ENCODE data around the gene LRRC37A3. TPM values are rescaled to one million over a fixed set of nuclear protein-coding genes. Genes with fewer than 3 reads are reported as not detected.
A peak's percentile ranks its signal among the peaks of the same experiment; 100 is the strongest.
"Not testable (repeated sequence)": the region's sequence is repeated elsewhere in the genome, so short reads cannot be mapped to it uniquely, and the experiment has no call there.

LRRC37A3 gene
- total RNA-seq, 1 donor from 2014 or later: 5.6 TPM

- H3K4me1 Mint-ChIP-seq; H3K4me3 ChIP-seq; H3K79me2 ChIP-seq (ENCODE audit: low read depth); H3K4me3 Mint-ChIP-seq; H3K9me3 ChIP-seq (ENCODE audit: low read depth); H3K36me3 ChIP-seq; H3K9ac ChIP-seq; H3K27ac ChIP-seq; H2AFZ ChIP-seq (replicated peaks); H4K20me1 ChIP-seq (ENCODE audit: low read depth); H3K27me3 Mint-ChIP-seq (ENCODE audit: insufficient read depth, low read depth); H3K27ac Mint-ChIP-seq; H3F3A ChIP-seq (ENCODE audit: low read depth); H3K27me3 ChIP-seq; H3K4me1 ChIP-seq; H3K36me3 Mint-ChIP-seq; H3K4me2 ChIP-seq; H3K9me3 Mint-ChIP-seq: not testable (repeated sequence)
- peak; percentile 74 for DNase-seq (ENCODE audit: low spot score)
- peak; percentile 67 for TF ChIP-seq CTCF (IDR thresholded peaks at IDR 0.05)
Measured at GRCh38 chr17:64927444-64927843, 8.2 kb upstream of the LRRC37A3 start.

- not testable (repeated sequence) for H3K27me3 Mint-ChIP-seq (ENCODE audit: insufficient read depth, low read depth); H3K36me3 Mint-ChIP-seq; H3K4me1 ChIP-seq; H3K27me3 ChIP-seq; H3K36me3 ChIP-seq; H2AFZ ChIP-seq (replicated peaks); H3K79me2 ChIP-seq (ENCODE audit: low read depth); DNase-seq (ENCODE audit: low spot score); H3K4me3 ChIP-seq; H4K20me1 ChIP-seq (ENCODE audit: low read depth); H3K4me3 Mint-ChIP-seq; H3K9me3 ChIP-seq (ENCODE audit: low read depth); H3K27ac Mint-ChIP-seq; H3K4me1 Mint-ChIP-seq; H3F3A ChIP-seq (ENCODE audit: low read depth); H3K9me3 Mint-ChIP-seq; H3K4me2 ChIP-seq; H3K27ac ChIP-seq; H3K9ac ChIP-seq
Measured at GRCh38 chr17:64926430-64926829, 7.2 kb upstream of the LRRC37A3 start.

- not testable (repeated sequence) for H3K9me3 ChIP-seq (ENCODE audit: low read depth); H3K4me3 Mint-ChIP-seq; H3K4me1 Mint-ChIP-seq; DNase-seq (ENCODE audit: low spot score); H3K27ac ChIP-seq; H3K36me3 Mint-ChIP-seq; H3K9me3 Mint-ChIP-seq; H3K9ac ChIP-seq; H3F3A ChIP-seq (ENCODE audit: low read depth); H2AFZ ChIP-seq (replicated peaks); H3K36me3 ChIP-seq; H3K79me2 ChIP-seq (ENCODE audit: low read depth); H4K20me1 ChIP-seq (ENCODE audit: low read depth); H3K27me3 Mint-ChIP-seq (ENCODE audit: insufficient read depth, low read depth); H3K4me3 ChIP-seq; H3K27me3 ChIP-seq; H3K4me1 ChIP-seq; H3K27ac Mint-ChIP-seq; H3K4me2 ChIP-seq
Measured at GRCh38 chr17:64925244-64925643, 6.0 kb upstream of the LRRC37A3 start.

- H4K20me1 ChIP-seq (ENCODE audit: low read depth); H3K27ac ChIP-seq; H3F3A ChIP-seq (ENCODE audit: low read depth); H3K4me1 ChIP-seq; H3K36me3 Mint-ChIP-seq; H3K27ac Mint-ChIP-seq; H3K4me1 Mint-ChIP-seq; H3K4me3 ChIP-seq; H3K27me3 Mint-ChIP-seq (ENCODE audit: insufficient read depth, low read depth); H3K9me3 ChIP-seq (ENCODE audit: low read depth); H3K4me2 ChIP-seq; H3K9me3 Mint-ChIP-seq; H3K36me3 ChIP-seq; DNase-seq (ENCODE audit: low spot score); H2AFZ ChIP-seq (replicated peaks); H3K9ac ChIP-seq; H3K79me2 ChIP-seq (ENCODE audit: low read depth): not testable (repeated sequence)
- H3K4me3 Mint-ChIP-seq: peak overlapping the region; percentile 18
- peaks cover 11% of the 10 kb centered on the region for H3K27me3 ChIP-seq
Measured at GRCh38 chr17:64923051-64923568, 3.8 kb upstream of the LRRC37A3 start.

GRCh38 chr17:64920419-64921172 lies 1.3 kb upstream of the LRRC37A3 start:
- Histone ChIP-seq H3K79me2 (ENCODE audit: low read depth) (peaks cover 6% of the 10 kb centered on the region), H3K36me3 (no peaks in the 10 kb centered on the region), H3K4me3 (no peak overlapping the region), H3K4me1 (no peaks in the 10 kb centered on the region), H3F3A (ENCODE audit: low read depth) (peaks cover 6% of the 10 kb centered on the region), H3K27ac (no peak overlapping the region), H4K20me1 (ENCODE audit: low read depth) (no peaks in the 10 kb centered on the region), H2AFZ (replicated peaks) (no peak overlapping the region), H3K4me2 (no peak overlapping the region), H3K9me3 (ENCODE audit: low read depth) (no peaks in the 10 kb centered on the region), H3K27me3 (peaks cover 11% of the 10 kb centered on the region), H3K9ac (no peak overlapping the region)
- Mint-ChIP-seq H3K4me1 (peaks cover 6% of the 10 kb centered on the region), H3K9me3 (no peaks in the 10 kb centered on the region), H3K36me3 (no peaks in the 10 kb centered on the region), H3K4me3 (peak overlapping the region; percentile 92), H3K27me3 (ENCODE audit: insufficient read depth, low read depth) (peaks cover 3% of the 10 kb centered on the region), H3K27ac (no peak overlapping the region)
- no peak for DNase-seq (ENCODE audit: low spot score)
- TF ChIP-seq CTCF (IDR thresholded peaks at IDR 0.05) (no peak), EZH2phosphoT487 (IDR thresholded peaks at IDR 0.05) (no peak), EZH2 (IDR thresholded peaks at IDR 0.05) (no peak)
